GM19467 (cell line): ENCODE measurements around the gene PJVK.
"Not testable (repeated sequence)": the region's sequence is repeated elsewhere in the genome, so short reads cannot be mapped to it uniquely, and the experiment has no call there.

Experiments
- ATAC-seq: cut with Tn5 transposase; IDR thresholded peaks from one replicate; pipeline ENCODE4 v1.9.1; 2021; ENCODE audit warnings: mild to moderate bottlenecking, moderate library complexity; ENCODE audit not compliant: unreplicated experiment

Gene PJVK

GRCh38 chr2:178428396-178428806 is 22.8 kb upstream of the PJVK start:
- ATAC-seq, result no peak

- ATAC-seq, result no peak
These were observed 21.8 kb upstream of the PJVK start for GRCh38 chr2:178429336-178429735.

- no peak for ATAC-seq
These were observed 14.5 kb upstream of the PJVK start for GRCh38 chr2:178436662-178437061.

GRCh38 chr2:178441426-178441825 is 9.8 kb upstream of the PJVK start:
- ATAC-seq, result no peak

GRCh38 chr2:178448968-178449661 is 2.1 kb upstream of the PJVK start:
- ATAC-seq, result no peak

- peak; percentile 6 for ATAC-seq
These were observed 1.3 kb upstream of the PJVK start for GRCh38 chr2:178449700-178450523.

- peak; percentile 45 for ATAC-seq
These were observed 729 bp upstream of the PJVK start for GRCh38 chr2:178450524-178450773.

- ATAC-seq, result no peak
These were observed 1.2 kb downstream of the PJVK start for GRCh38 chr2:178452334-178452733.

GRCh38 chr2:178452870-178453269 is 1.7 kb downstream of the PJVK start:
- ATAC-seq, result no peak

- no peak for ATAC-seq
These were observed 4.8 kb downstream of the PJVK start for GRCh38 chr2:178455947-178456346.

GRCh38 chr2:178457390-178457886 is 6.3 kb downstream of the PJVK start:
- no peak for ATAC-seq

- no peak for ATAC-seq
These were observed 18.2 kb downstream of the PJVK start for GRCh38 chr2:178469219-178469849.

GRCh38 chr2:178471313-178471712 is 20.1 kb downstream of the PJVK start:
- not testable (repeated sequence) for ATAC-seq

- ATAC-seq, result no peak
These were observed 22.2 kb downstream of the PJVK start for GRCh38 chr2:178473373-178473772.

GRCh38 chr2:178473931-178474330 is 22.8 kb downstream of the PJVK start:
- ATAC-seq, result no peak

- no peak for ATAC-seq
These were observed 23.4 kb downstream of the PJVK start for GRCh38 chr2:178474560-178474959.

GRCh38 chr2:178476477-178476876 is 25.3 kb downstream of the PJVK start:
- no peak for ATAC-seq

- ATAC-seq, result no peak
These were observed 26.4 kb downstream of the PJVK start for GRCh38 chr2:178477443-178478129.

- ATAC-seq, result no peak
These were observed 26.9 kb downstream of the PJVK start for GRCh38 chr2:178478130-178478438.

GRCh38 chr2:178478439-178479274 is 27.5 kb downstream of the PJVK start, which contains the start of gene FKBP7:
FKBP7 (minus strand) TSS chr2:178478600; CDS start chr2:178478499, 101 bp downstream.
- peak; percentile 38 for ATAC-seq

GRCh38 chr2:178479275-178479616 is 28.1 kb downstream of the PJVK start:
- ATAC-seq, result no peak
